K562 (cell line): ENCODE data around the gene PPCDC. TPM values are rescaled to one million over a fixed set of nuclear protein-coding genes. Genes with fewer than 3 reads are reported as not detected.

Experiments
- LARP7 ChIP-seq: fragments of 450-650 bp; IDR thresholded peaks from 2 replicates; pipeline ENCODE4 v1.6.1; 2016
- MTA1 ChIP-seq: fragments of 450-650 bp; IDR thresholded peaks from 2 replicates; pipeline ENCODE4 v1.6.1; 2017; ENCODE audit warnings: borderline replicate concordance
- polyA plus RNA-seq, 8 experiments: library from polyadenylated mRNA; depleted of rRNA in 4 of 8; stranded (reverse) in 5 of 8; unstranded in 3 of 8; fragments of >200 nt; fragmentation: Nextera tagmentation in 2 of 8; fragmentation: Illumina TruSeq in 1 of 8; extraction: Ambion mirVana in 2 of 8; extraction: Trizol in 1 of 8; gene quantifications; 2 replicates each; pipeline versions ENCODE4 v1.2.1 to v1.2.3, GENCODE V29; 2011 to 2014; ENCODE audit warnings: inconsistent platforms in 1 of 8, missing spikeins in 1 of 8
- total RNA-seq, 7 experiments: library from RNA; depleted of rRNA in 6 of 7; stranded (reverse); fragments of >200 nt in 6 of 7; fragmentation: Illumina TruSeq in 2 of 7; extraction: Trizol in 2 of 7; gene quantifications; 2 replicates each; pipeline versions ENCODE4 v1.2.1 to v1.2.3, GENCODE V29; 2011 to 2021; ENCODE audit warnings: low replicate concordance in 1 of 7
- TF ChIP-seq, protein P1 (sequence below), 2 experiments: fragments of 450-650 bp; IDR thresholded peaks; 2 replicates each; pipeline ENCODE4 v1.6.1; 2016; ENCODE audit warnings: mild to moderate bottlenecking in 2 of 2, borderline replicate concordance in 1 of 2, low read depth in 1 of 2, moderate library complexity in 1 of 2

Gene PPCDC
- total and polyA plus RNA-seq, 9 of the 15 experiments (the other 6 are each of a cell fraction or from before 2014, with no cell fraction given): 10.9 to 53.6 (median 16.7) TPM

DNA sequence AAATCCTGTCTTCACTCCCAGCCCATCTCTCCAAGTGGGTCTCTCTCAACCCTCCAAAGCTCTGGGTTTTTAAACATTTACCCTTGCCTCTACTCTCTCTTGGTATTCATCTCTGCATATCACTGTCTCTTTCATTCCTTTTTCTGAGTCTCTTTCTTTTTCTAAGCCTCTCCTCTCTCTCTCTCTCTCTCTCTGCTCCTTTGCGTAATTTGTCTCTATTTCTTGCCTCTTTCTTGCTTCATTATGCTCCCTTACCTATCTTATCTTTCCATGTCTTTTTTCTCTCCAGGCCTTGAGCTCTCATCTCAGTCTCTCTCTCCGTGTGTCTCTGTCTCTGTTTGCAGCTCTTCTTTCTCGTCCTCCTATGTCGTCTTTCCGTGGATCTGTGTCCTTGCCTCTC is 28.7 kb upstream of the PPCDC start (continued):
- TF ChIP-seq, protein P1, sequence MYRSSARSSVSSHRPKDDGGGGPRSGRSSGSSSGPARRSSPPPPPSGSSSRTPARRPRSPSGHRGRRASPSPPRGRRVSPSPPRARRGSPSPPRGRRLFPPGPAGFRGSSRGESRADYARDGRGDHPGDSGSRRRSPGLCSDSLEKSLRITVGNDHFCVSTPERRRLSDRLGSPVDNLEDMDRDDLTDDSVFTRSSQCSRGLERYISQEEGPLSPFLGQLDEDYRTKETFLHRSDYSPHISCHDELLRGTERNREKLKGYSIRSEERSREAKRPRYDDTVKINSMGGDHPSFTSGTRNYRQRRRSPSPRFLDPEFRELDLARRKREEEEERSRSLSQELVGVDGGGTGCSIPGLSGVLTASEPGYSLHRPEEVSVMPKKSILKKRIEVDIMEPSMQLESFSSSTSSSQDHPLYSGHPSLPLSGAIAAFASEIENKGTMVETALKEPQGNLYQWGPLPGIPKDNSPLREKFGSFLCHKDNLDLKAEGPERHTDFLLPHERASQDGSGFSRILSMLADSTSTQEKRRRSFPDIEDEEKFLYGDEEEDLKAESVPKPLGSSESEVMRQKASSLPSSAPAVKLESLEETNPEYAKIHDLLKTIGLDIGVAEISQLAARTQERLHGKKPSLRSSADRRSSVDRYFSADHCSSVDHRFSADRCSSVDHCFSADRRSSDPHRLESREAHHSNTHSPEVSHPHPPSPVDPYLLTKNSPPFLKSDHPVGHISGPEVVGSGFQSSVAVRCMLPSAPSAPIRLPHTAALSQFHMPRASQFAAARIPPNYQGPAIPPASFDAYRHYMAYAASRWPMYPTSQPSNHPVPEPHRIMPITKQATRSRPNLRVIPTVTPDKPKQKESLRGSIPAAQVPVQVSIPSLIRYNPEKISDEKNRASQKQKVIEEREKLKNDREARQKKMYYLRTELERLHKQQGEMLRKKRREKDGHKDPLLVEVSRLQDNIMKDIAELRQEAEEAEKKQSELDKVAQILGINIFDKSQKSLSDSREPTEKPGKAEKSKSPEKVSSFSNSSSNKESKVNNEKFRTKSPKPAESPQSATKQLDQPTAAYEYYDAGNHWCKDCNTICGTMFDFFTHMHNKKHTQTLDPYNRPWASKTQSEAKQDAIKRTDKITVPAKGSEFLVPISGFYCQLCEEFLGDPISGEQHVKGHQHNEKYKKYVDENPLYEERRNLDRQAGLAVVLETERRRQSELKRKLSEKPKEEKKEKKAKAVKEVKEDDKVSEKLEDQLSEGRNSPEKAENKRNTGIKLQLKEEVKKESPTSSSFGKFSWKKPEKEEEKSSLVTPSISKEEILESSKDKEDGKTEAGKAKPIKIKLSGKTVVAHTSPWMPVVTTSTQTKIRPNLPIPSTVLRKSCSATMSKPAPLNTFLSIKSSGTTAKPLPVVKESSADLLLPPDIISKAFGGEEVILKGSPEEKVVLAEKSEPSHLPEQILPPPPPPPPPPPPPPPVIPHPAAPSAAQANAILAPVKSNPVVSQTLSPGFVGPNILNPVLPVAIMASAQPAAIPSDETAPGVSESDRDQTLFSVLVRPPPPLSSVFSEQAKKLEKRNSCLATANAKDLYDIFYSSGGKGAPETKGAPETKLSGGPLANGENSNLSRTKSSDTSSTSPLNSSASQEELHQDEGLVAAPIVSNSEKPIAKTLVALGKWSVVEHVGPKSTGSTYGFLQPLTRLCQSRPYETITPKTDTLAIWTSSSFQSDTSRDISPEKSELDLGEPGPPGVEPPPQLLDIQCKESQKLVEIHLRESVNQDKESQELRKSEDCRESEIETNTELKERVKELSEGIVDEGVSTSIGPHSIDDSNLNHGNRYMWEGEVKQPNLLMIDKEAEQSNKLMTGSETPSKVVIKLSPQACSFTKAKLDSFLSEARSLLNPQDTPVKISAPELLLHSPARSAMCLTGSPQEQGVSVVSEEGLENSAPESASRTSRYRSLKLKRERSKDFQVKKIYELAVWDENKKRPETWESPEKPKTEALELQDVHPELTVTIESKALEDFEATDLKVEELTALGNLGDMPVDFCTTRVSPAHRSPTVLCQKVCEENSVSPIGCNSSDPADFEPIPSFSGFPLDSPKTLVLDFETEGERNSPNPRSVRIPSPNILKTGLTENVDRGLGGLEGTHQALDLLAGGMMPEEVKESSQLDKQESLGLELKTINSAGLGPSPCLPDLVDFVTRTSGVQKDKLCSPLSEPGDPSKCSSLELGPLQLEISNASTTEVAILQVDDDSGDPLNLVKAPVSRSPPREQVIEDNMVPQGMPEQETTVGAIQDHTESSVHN (IDR thresholded peaks at IDR 0.05; ENCODE audit: borderline replicate concordance in 1 of 2, low read depth in 1 of 2): no peak
- TF ChIP-seq LARP7: no peak
- no peak for TF ChIP-seq MTA1
